Transverse colon (tissue), 4 donors: ENCODE results near the gene KLHDC3. TPM values are rescaled to one million over a fixed set of nuclear protein-coding genes. Genes with fewer than 3 reads are reported as not detected.
A peak's percentile ranks its signal among the peaks of the same experiment; 100 is the strongest.

ENCODE experiments used
- DNase-seq: peaks from one replicate; pipeline ENCODE4 v3.0.0-alpha.2; 2019
- H3K27ac ChIP-seq, 4 donors: fragments of 200-600 bp; sonication (generic); 2 replicates each; pipeline ENCODE4 v1.5.1; 2016 to 2018; ENCODE audit warnings: inconsistent platforms in 4 of 4
- H3K27me3 ChIP-seq: fragments of 200-600 bp; sonication (generic); 2 replicates; pipeline ENCODE4 v1.5.1; 2017; ENCODE audit warnings: inconsistent platforms
- H3K36me3 ChIP-seq, 4 donors: fragments of 200-600 bp; sonication (generic); 2 replicates each; pipeline ENCODE4 v1.5.1; 2017 to 2019; ENCODE audit warnings: inconsistent platforms in 4 of 4
- H3K4me1 ChIP-seq, 4 donors: fragments of 200-600 bp; sonication (generic); 2 replicates each; pipeline ENCODE4 v1.5.1; 2017 to 2020; ENCODE audit warnings: inconsistent platforms in 4 of 4
- H3K4me3 ChIP-seq, 4 donors: fragments of 200-600 bp; sonication (generic); 1 replicate in 1 of 4; 2 replicates in 3 of 4; pipeline versions ENCODE4 v1.5.1 to v1.6.1; 2017 to 2019; ENCODE audit warnings: inconsistent platforms in 4 of 4
- H3K9me3 ChIP-seq, 2 donors: fragments of 200-600 bp; sonication (generic); 2 replicates each; pipeline ENCODE4 v1.5.1; 2017 to 2019; ENCODE audit warnings: inconsistent platforms in 2 of 2
- EP300 ChIP-seq: sonication (generic); formaldehyde crosslinking; IDR thresholded peaks from one replicate; pipeline ENCODE4 v1.6.1; 2017; ENCODE audit warnings: antibody characterized with exemption, low read depth
- POLR2A ChIP-seq: fragments of 450-650 bp; IDR thresholded peaks from one replicate; pipeline ENCODE4 v1.6.1; 2016; ENCODE audit warnings: antibody characterized with exemption, mild to moderate bottlenecking, moderate library complexity
- POLR2AphosphoS5 ChIP-seq, 3 donors: sonication (generic); formaldehyde crosslinking; IDR thresholded peaks; one replicate each; pipeline ENCODE4 v1.6.1; 2016; ENCODE audit warnings: antibody characterized with exemption in 3 of 3
- WGBS, 2 donors: methylation state at CpG; one replicate each; pipeline ENCODE4 v1.1.5; 2018; ENCODE audit warnings: low coverage in 1 of 2; 5-methylcytosine and 5-hydroxymethylcytosine counted together
- in situ Hi-C, 4 donors: fragments of 200-750 bp; cut with MboI; loops; one replicate each; pipeline versions ENCODE4 v1.15.0 to v1.15.1; 2017; ENCODE audit warnings: low sequenced_read_pairs in 3 of 4, low pct_ligation_motif_present in 1 of 4, low pct_unique_long_range_greater_than_20kb in 1 of 4
- intact Hi-C: fragments of 100-400 bp; cut with DNase I; formaldehyde crosslinking; loops from one replicate; pipeline ENCODE4 v1.15.1; 2023; ENCODE audit warnings: low total_unique reads
- total RNA-seq, 4 donors: library from RNA; depleted of rRNA; stranded (reverse); fragments of >200 nt; gene quantifications; one replicate each; pipeline ENCODE4 v1.1.0, GENCODE V29; 2016
- TF ChIP-seq, protein P1 (sequence below), 5 experiments: fragments of 200-600 bp in 3 of 5; fragments of 450-650 bp in 2 of 5; sonication (generic) in 3 of 5; IDR thresholded peaks; 1 replicate in 2 of 5; 2 replicates in 3 of 5; pipeline ENCODE4 v1.5.1; 2016 to 2017; ENCODE audit warnings: antibody characterized with exemption in 5 of 5, inconsistent platforms in 3 of 5, mild to moderate bottlenecking in 2 of 5, moderate library complexity in 1 of 5

The KLHDC3 gene
- total RNA-seq, 4 donors from 2014 or later = 54.6 to 67.3 (median 63.2) TPM

GRCh38 chr6:42979523-42980177 is 34.4 kb upstream of the KLHDC3 start:
- intact Hi-C loops = no loop called here
- no peaks in the 10 kb centered on the region for H3K27me3 ChIP-seq
- TF ChIP-seq EP300 = no peak
- TF ChIP-seq, protein P1, sequence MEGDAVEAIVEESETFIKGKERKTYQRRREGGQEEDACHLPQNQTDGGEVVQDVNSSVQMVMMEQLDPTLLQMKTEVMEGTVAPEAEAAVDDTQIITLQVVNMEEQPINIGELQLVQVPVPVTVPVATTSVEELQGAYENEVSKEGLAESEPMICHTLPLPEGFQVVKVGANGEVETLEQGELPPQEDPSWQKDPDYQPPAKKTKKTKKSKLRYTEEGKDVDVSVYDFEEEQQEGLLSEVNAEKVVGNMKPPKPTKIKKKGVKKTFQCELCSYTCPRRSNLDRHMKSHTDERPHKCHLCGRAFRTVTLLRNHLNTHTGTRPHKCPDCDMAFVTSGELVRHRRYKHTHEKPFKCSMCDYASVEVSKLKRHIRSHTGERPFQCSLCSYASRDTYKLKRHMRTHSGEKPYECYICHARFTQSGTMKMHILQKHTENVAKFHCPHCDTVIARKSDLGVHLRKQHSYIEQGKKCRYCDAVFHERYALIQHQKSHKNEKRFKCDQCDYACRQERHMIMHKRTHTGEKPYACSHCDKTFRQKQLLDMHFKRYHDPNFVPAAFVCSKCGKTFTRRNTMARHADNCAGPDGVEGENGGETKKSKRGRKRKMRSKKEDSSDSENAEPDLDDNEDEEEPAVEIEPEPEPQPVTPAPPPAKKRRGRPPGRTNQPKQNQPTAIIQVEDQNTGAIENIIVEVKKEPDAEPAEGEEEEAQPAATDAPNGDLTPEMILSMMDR (IDR thresholded peaks at IDR 0.05) = peak in 2 of 5 experiments; percentile 9 to 24
- 53 to 87% methylated on average over 5 to 9 of the region's 9 CpGs for WGBS, 2 donors
- peak overlapping the region; percentile 53 to 99 (median 89) for H3K4me3 ChIP-seq
- no peaks in the 10 kb centered on the region for H3K9me3 ChIP-seq
- peak overlapping the region; percentile 95 to 99 (median 96) for H3K27ac ChIP-seq
- peaks cover 15 to 39% (median 23%) of the 10 kb centered on the region in 4 donors for H3K4me1 ChIP-seq
- no peak for DNase-seq
- in situ Hi-C loops = no loop called here
- H3K36me3 ChIP-seq = no peaks in the 10 kb centered on the region

DNA sequence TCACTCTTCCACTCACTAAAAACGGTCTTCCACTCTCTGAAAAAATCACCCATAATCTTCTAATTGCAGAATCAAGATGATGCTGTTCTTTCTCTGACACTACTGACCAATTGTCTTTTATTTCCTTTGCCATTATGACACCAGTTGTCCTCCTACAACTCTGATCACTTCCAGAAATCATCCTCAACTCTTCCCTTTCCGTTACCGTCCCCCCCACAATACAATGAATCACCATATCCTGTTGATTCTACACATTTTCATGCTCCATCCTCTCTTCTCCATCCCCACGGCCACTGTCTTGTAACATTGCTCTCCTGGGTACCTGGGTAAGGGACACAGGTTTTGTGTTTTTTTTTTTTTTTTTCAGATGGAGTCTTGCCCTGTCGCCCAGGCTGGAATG is 32.2 kb upstream of the KLHDC3 start:
- no peaks in the 10 kb centered on the region for H3K9me3 ChIP-seq
- no peaks in the 10 kb centered on the region for H3K27me3 ChIP-seq
- no peaks in the 10 kb centered on the region for H3K36me3 ChIP-seq
- H3K27ac ChIP-seq = no peak overlapping the region
- no peak for TF ChIP-seq POLR2A
- no peak for DNase-seq
- in situ Hi-C loops = no loop called here
- peaks cover 28 to 50% (median 39%) of the 10 kb centered on the region in 4 donors for H3K4me1 ChIP-seq
- WGBS, 2 donors = 84% methylated on average over 5 of the region's 5 CpGs
- H3K4me3 ChIP-seq = no peak overlapping the region
- intact Hi-C loops = no loop called here

DNA sequence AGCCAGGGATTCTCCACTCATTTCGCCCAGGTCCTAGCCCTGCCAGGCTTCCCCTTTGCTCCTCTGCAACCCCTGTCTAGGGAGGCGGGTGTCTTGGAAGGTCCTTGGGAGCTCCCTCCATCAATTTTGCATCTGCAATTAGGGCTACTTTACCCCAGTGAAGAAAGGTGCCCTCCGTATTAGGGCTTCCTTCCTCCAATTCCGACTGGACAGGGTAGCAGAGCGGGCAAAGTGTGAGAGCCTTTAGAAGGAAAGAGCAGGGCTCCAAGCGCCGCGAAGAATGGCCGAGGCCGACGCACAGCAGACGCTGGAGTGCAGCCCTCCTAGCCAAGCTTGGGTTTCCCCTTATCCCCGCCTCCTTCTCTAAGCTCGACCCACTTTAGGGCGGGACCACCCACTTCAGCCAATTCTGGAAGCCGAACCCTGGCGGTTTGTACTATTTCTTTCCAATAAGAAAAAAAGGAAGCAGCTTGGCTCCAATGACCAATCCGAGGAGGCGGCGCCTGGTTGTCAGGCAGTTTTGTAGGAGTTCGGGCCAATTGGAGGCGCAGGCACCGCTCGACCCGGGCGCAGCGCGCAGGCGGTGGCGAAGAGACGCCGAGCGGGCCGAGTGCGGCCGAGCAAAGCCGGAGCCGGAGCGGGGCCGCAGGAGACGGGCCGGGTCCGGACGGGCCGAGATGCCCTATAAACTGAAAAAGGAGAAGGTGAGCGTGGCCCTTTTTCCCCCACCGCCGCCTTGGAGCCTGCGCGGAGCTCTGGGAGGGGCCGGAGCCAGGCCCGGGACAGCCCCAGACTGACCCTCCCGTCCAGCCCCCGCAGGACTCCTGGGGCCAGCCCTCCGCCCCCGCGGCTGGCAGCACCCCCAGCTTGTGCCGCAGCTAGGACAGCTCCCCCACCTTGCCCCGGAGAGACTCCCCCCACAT is 29.8 kb upstream of the KLHDC3 start, which contains the start of gene PPP2R5D:
Gene PPP2R5D, plus strand, starts transcription at position 570 of the 923 bp plus-strand sequence. Its CDS starts 108 bp downstream, at position 678.
- Histone ChIP-seq H3K27me3 (no peaks in the 10 kb centered on the region), H3K4me3 (peak within 1 kb of the TSS; percentile 89 to 97 (median 94)), H3K4me1 (peaks cover 28 to 49% (median 42%) of the 10 kb centered on the region in 4 donors), H3K9me3 (no peaks in the 10 kb centered on the region), H3K36me3 (no peaks in the 10 kb centered on the region), H3K27ac (peak within 1 kb of the TSS; percentile 89 to 96 (median 94))
- DNase-seq = peak; percentile 98
- in situ Hi-C loops = no loop called here
- intact Hi-C loops = loop anchor here (1.0 kb wide), 1 partner anchor 55 kb away; the partner anchor contains the start of gene CNPY3
- 0 to 1% methylated on average over 14 to 52 of the region's 59 CpGs for WGBS, 2 donors
- peak; percentile 92 to 96 (median 93) for TF ChIP-seq POLR2AphosphoS5 (IDR thresholded peaks at IDR 0.05)
- TF ChIP-seq EP300 = no peak
- TF ChIP-seq POLR2A = peak; percentile 84
- TF ChIP-seq, protein P1 (IDR thresholded peaks at IDR 0.05) = peak in 2 of 5 experiments; percentile 27 to 29

GRCh38 chr6:42984924-42985475 is 29.0 kb upstream of the KLHDC3 start:
- H3K36me3 ChIP-seq = no peaks in the 10 kb centered on the region
- TF ChIP-seq, protein P1 (IDR thresholded peaks at IDR 0.05) = no peak
- TF ChIP-seq POLR2AphosphoS5 (IDR thresholded peaks at IDR 0.05) (no peak), EP300 (no peak), POLR2A (no peak)
- H3K9me3 ChIP-seq = no peaks in the 10 kb centered on the region
- H3K4me1 ChIP-seq = peaks cover 22 to 49% (median 41%) of the 10 kb centered on the region in 4 donors
- no peaks in the 10 kb centered on the region for H3K27me3 ChIP-seq
- intact Hi-C loops = loop anchor here (1.0 kb wide), 1 partner anchor 56 kb away; the partner anchor contains the start of gene CNPY3
- H3K4me3 ChIP-seq = peak overlapping the region; percentile 89 to 97 (median 94)
- WGBS, 2 donors = 9 to 20% methylated on average over 1 to 13 of the region's 13 CpGs
- DNase-seq = no peak
- H3K27ac ChIP-seq = peak overlapping the region; percentile 89 to 96 (median 94)
- in situ Hi-C loops = no loop called here
